Esophagus muscularis mucosa (tissue), 4 donors: ENCODE measurements around the gene CALCB. TPM values are rescaled to one million over a fixed set of nuclear protein-coding genes. Genes with fewer than 3 reads are reported as not detected.

ENCODE experiments used
- DNase-seq: peaks from one replicate; pipeline ENCODE4 v3.0.0-alpha.2; 2017; ENCODE audit errors: extremely low spot score
- H3K27ac ChIP-seq, 4 donors: fragments of 200-600 bp; sonication (generic); replicated peaks in 1 of 4; 1 replicate in 3 of 4; 2 replicates in 1 of 4; pipeline ENCODE4 v1.5.1; 2016 to 2019; ENCODE audit warnings: mild to moderate bottlenecking in 1 of 4
- H3K27me3 ChIP-seq, 4 donors: fragments of 200-600 bp; sonication (generic); one replicate each; pipeline versions ENCODE4 v1.5.1 to v1.6.0; 2016 to 2019
- H3K36me3 ChIP-seq, 4 donors: fragments of 200-600 bp; sonication (generic); one replicate each; pipeline ENCODE4 v1.5.1; 2016 to 2019
- H3K4me1 ChIP-seq, 4 donors: fragments of 200-600 bp; sonication (generic); one replicate each; pipeline ENCODE4 v1.5.1; 2016 to 2019
- H3K4me3 ChIP-seq, 4 donors: fragments of 200-600 bp; sonication (generic); 1 replicate in 2 of 4; 2 replicates in 2 of 4; pipeline ENCODE4 v1.5.1; 2016 to 2019; ENCODE audit warnings: mild to moderate bottlenecking in 4 of 4, moderate library complexity in 1 of 4
- H3K9me3 ChIP-seq, 4 donors: fragments of 200-600 bp; sonication (generic); 1 replicate in 3 of 4; 2 replicates in 1 of 4; pipeline ENCODE4 v1.5.1; 2016 to 2019
- CTCF ChIP-seq, 3 experiments: fragments of 200-600 bp in 2 of 3; fragments of 450-650 bp in 1 of 3; sonication (generic) in 2 of 3; IDR thresholded peaks; one replicate each; pipeline ENCODE4 v1.5.1; 2017 to 2019; ENCODE audit warnings: antibody characterized with exemption in 3 of 3, mild to moderate bottlenecking in 2 of 3, moderate library complexity in 1 of 3
- EP300 ChIP-seq: sonication (generic); formaldehyde crosslinking; IDR thresholded peaks from one replicate; pipeline ENCODE4 v1.6.1; 2017; ENCODE audit warnings: antibody characterized with exemption
- POLR2A ChIP-seq: fragments of 450-650 bp; IDR thresholded peaks from one replicate; pipeline ENCODE4 v1.6.1; 2017; ENCODE audit warnings: antibody characterized with exemption, moderate library complexity, mild to moderate bottlenecking, low read depth
- POLR2AphosphoS5 ChIP-seq, 2 donors: sonication (generic); formaldehyde crosslinking; IDR thresholded peaks; one replicate each; pipeline ENCODE4 v1.6.1; 2017; ENCODE audit warnings: antibody characterized with exemption in 2 of 2
- WGBS: methylation state at CpG from one replicate; pipeline ENCODE4 v1.1.5; 2018; 5-methylcytosine and 5-hydroxymethylcytosine counted together
- intact Hi-C: fragments of 100-400 bp; cut with DNase I; formaldehyde crosslinking; loops from one replicate; pipeline ENCODE4 v1.15.1; 2023
- total RNA-seq, 4 donors: library from RNA; depleted of rRNA; stranded (reverse); fragments of >200 nt; gene quantifications; one replicate each; pipeline versions ENCODE4 v1.1.0 to v1.2.1, GENCODE V29; 2016

CALCB gene
- total RNA-seq, 4 donors from 2014 or later = not detected

- H3K4me3 ChIP-seq = no peak overlapping the region
- H3K27me3 ChIP-seq = peaks cover 0 to 30% (median 0%) of the 10 kb centered on the region in 4 donors
- 58% methylated on average over 8 of the region's 8 CpGs for WGBS
- intact Hi-C loops = no loop called here
- peaks cover 0 to 17% (median 10%) of the 10 kb centered on the region in 4 donors for H3K4me1 ChIP-seq
- H3K9me3 ChIP-seq = no peaks in the 10 kb centered on the region
- TF ChIP-seq POLR2A (no peak), CTCF (IDR thresholded peaks at IDR 0.05) (no peak), POLR2AphosphoS5 (IDR thresholded peaks at IDR 0.05) (no peak), EP300 (no peak)
- DNase-seq = peak; percentile 90
- H3K36me3 ChIP-seq = no peaks in the 10 kb centered on the region
- no peak overlapping the region for H3K27ac ChIP-seq
Measured at GRCh38 chr11:15112131-15112541, 38.7 kb downstream of the CALCB start.

- H3K27me3 ChIP-seq = peaks cover 0 to 41% (median 0%) of the 10 kb centered on the region in 4 donors
- no peak overlapping the region for H3K27ac ChIP-seq
- peak; percentile 86 for DNase-seq
- H3K4me1 ChIP-seq = peaks cover 0 to 17% (median 10%) of the 10 kb centered on the region in 4 donors
- no peaks in the 10 kb centered on the region for H3K36me3 ChIP-seq
- H3K4me3 ChIP-seq = no peak overlapping the region
- intact Hi-C loops = no loop called here
- WGBS = 96% methylated on average over 4 of the region's 5 CpGs
- TF ChIP-seq POLR2A (no peak), POLR2AphosphoS5 (IDR thresholded peaks at IDR 0.05) (no peak), EP300 (no peak), CTCF (IDR thresholded peaks at IDR 0.05) (no peak)
- no peaks in the 10 kb centered on the region for H3K9me3 ChIP-seq
Measured at GRCh38 chr11:15113381-15113780, 40.0 kb downstream of the CALCB start.

- Histone ChIP-seq H3K27me3 (peaks cover 0 to 41% (median 0%) of the 10 kb centered on the region in 4 donors), H3K9me3 (no peaks in the 10 kb centered on the region), H3K4me1 (peaks cover 0 to 17% (median 10%) of the 10 kb centered on the region in 4 donors), H3K36me3 (no peaks in the 10 kb centered on the region), H3K27ac (peak within 1 kb of the TSS; percentile 33 to 51 (median 42)), H3K4me3 (peak within 1 kb of the TSS; percentile 40 to 50 (median 44))
- WGBS = 11% methylated on average over 21 of the region's 50 CpGs
- TF ChIP-seq POLR2AphosphoS5 (IDR thresholded peaks at IDR 0.05) = peak in 1 of 2 donors; percentile 27
- TF ChIP-seq EP300 = no peak
- intact Hi-C loops = no loop called here
- DNase-seq = peak; percentile 72
Measured at GRCh38 chr11:15114501-15115475, 41.4 kb downstream of the CALCB start, which contains the start of gene INSC. Gene INSC (plus strand): TSS chr11:15114923. CDS start chr11:15149175, 34,252 bp downstream.

- peak; percentile 60 for DNase-seq
- no peak overlapping the region for H3K27ac ChIP-seq
- H3K4me3 ChIP-seq = peak overlapping the region; percentile 7 to 50 (median 44)
- 81% methylated on average over 5 of the region's 5 CpGs for WGBS
- peaks cover 0 to 17% (median 10%) of the 10 kb centered on the region in 4 donors for H3K4me1 ChIP-seq
- no peaks in the 10 kb centered on the region for H3K36me3 ChIP-seq
- intact Hi-C loops = no loop called here
- TF ChIP-seq POLR2AphosphoS5 (IDR thresholded peaks at IDR 0.05) (no peak), CTCF (IDR thresholded peaks at IDR 0.05) (no peak), EP300 (no peak), POLR2A (no peak)
- H3K27me3 ChIP-seq = peaks cover 0 to 41% (median 0%) of the 10 kb centered on the region in 4 donors
- H3K9me3 ChIP-seq = no peaks in the 10 kb centered on the region
Measured at GRCh38 chr11:15115686-15116085, 42.3 kb downstream of the CALCB start.

- no peak for TF ChIP-seq POLR2AphosphoS5 (IDR thresholded peaks at IDR 0.05)
- no peak for TF ChIP-seq POLR2A
- TF ChIP-seq CTCF (IDR thresholded peaks at IDR 0.05) = no peak
- TF ChIP-seq EP300 = no peak
- Histone ChIP-seq H3K36me3 (no peaks in the 10 kb centered on the region), H3K4me1 (peaks cover 0 to 14% (median 10%) of the 10 kb centered on the region in 4 donors), H3K4me3 (no peak overlapping the region), H3K27ac (no peak overlapping the region), H3K27me3 (peaks cover 0 to 41% (median 0%) of the 10 kb centered on the region in 4 donors), H3K9me3 (no peaks in the 10 kb centered on the region)
- intact Hi-C loops = no loop called here
- DNase-seq = peak; percentile 57
- WGBS = 89% methylated on average over 4 of the region's 4 CpGs
Measured at GRCh38 chr11:15117751-15118150, 44.4 kb downstream of the CALCB start.
